ENCODE results near the gene MFSD12.

DNA sequence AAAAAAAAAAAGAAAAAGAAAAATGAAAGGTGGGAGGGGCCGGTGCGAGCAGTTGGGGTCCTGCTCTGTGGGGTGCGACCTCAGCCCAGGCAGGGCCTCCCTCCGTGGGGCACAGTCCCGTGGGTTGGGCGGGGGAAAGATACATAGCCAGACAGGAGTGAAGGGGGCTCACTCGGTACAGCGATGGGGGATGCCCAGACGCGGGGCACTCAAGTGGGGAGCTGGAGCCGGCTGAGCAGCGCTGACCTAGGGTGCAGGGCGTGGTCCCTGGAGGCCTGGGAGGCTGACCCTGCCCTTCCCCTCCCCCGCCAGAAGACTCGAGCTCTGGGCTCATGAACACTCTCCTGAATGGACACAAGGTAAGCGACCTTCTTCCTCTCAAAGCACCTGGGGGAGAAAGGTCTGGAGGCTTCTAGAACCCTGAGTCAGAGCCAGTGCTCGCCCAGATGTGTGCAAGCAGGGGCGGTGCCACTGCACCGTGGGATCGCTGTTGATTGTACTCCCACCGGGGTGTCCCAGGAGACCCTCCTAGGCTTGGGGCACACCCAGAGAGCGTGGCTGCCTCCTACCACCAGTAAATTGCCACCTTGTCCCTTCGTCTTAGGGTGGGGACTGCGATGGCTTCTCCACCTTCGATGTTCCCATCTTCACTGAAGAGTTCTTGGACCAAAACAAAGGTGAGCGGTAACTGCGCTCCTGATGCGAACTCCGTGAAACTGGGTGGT is 18.7 kb upstream of the MFSD12 start:
- TF ChIP-seq CTCF (IDR thresholded peaks at IDR 0.05) (no peak), POLR2A (IDR thresholded peaks at IDR 0.05) (no peak)

Measured in heart left ventricle (tissue), 13 donors.